Stomach (tissue), 4 donors: ENCODE measurements around the gene CDC45.

ENCODE experiments used
- POLR2A ChIP-seq, 4 donors: fragments of 450-650 bp; IDR thresholded peaks; one replicate each; pipeline ENCODE4 v1.6.1; 2016; ENCODE audit warnings: antibody characterized with exemption in 4 of 4, control low read depth in 2 of 4, mild to moderate bottlenecking in 1 of 4, moderate library complexity in 1 of 4
- POLR2AphosphoS5 ChIP-seq, 3 donors: sonication (generic); formaldehyde crosslinking; IDR thresholded peaks; one replicate each; pipeline ENCODE4 v1.6.1; 2016; ENCODE audit warnings: antibody characterized with exemption in 3 of 3

GRCh38 chr22:19520566-19521305 is 41.0 kb downstream of the CDC45 start:
- no peak for TF ChIP-seq POLR2AphosphoS5 (IDR thresholded peaks at IDR 0.05)
- TF ChIP-seq POLR2A (IDR thresholded peaks at IDR 0.05) = no peak
